ENCODE results near the gene IL10.
A peak's percentile ranks its signal among the peaks of the same experiment; 100 is the strongest.

IL10 gene

GRCh38 chr1:206808615-206809014 lies 36.3 kb upstream of the IL10 start:
- H3K9me3 ChIP-seq (ENCODE audit: control insufficient read depth, insufficient read depth, low read depth, low read length): no peaks in the 10 kb centered on the region
- no peak overlapping the region for H3K27ac ChIP-seq (ENCODE audit: extremely low read depth, low read depth, low read length)
- TF ChIP-seq ZNF837 (tag by site-specific recombination; IDR thresholded peaks at IDR 0.05) (no peak), ZNF654 (tag by site-specific recombination; IDR thresholded peaks at IDR 0.05; ENCODE audit: low read depth) (peak; percentile 27)
- H3K4me3 ChIP-seq (ENCODE audit: low read depth, low read length): no peak overlapping the region
- H3K4me1 ChIP-seq (ENCODE audit: control insufficient read depth, insufficient read depth, low read length): no peaks in the 10 kb centered on the region
- POLR2A ChIA-PET: no interaction called here
- no peaks in the 10 kb centered on the region for H3K36me3 ChIP-seq (ENCODE audit: control insufficient read depth in 2 of 2, insufficient read depth in 1 of 2, low read length in 2 of 2)
- CTCF ChIA-PET: interaction anchor here (0.5 to 2.6 kb wide), 14 partner anchors 10 to 246 kb away, joined by 3 to 56 read pairs (median 7); no protein-coding TSS in a partner anchor

GRCh38 chr1:206805357-206805756 lies 33.1 kb upstream of the IL10 start:
- POLR2A ChIA-PET: no interaction called here

GRCh38 chr1:206804156-206804737 lies 32.0 kb upstream of the IL10 start:
- POLR2A ChIA-PET: no interaction called here
- Histone ChIP-seq H3K9me3 (ENCODE audit: control insufficient read depth, insufficient read depth, low read depth, low read length) (no peaks in the 10 kb centered on the region), H3K4me3 (ENCODE audit: low read depth, low read length) (no peak overlapping the region), H3K27ac (ENCODE audit: extremely low read depth, low read depth, low read length) (no peak overlapping the region), H3K36me3 (ENCODE audit: control insufficient read depth in 2 of 2, insufficient read depth in 1 of 2, low read length in 2 of 2) (no peaks in the 10 kb centered on the region), H3K4me1 (ENCODE audit: control insufficient read depth, insufficient read depth, low read length) (no peaks in the 10 kb centered on the region)
- TF ChIP-seq ZNF514 (tag by site-specific recombination; IDR thresholded peaks at IDR 0.05) (no peak), ZNF660 (tag by site-specific recombination; IDR thresholded peaks at IDR 0.05) (no peak), ZNF488 (tag by site-specific recombination; IDR thresholded peaks at IDR 0.05) (no peak), KLF17 (tag by site-specific recombination; IDR thresholded peaks at IDR 0.05) (no peak), SALL2 (tag by site-specific recombination; IDR thresholded peaks at IDR 0.05; ENCODE audit: borderline replicate concordance) (no peak)
- CTCF ChIA-PET: interaction anchor here (0.7 to 2.7 kb wide), 4 partner anchors 9 to 108 kb away, joined by 3 to 17 read pairs (median 4); no protein-coding TSS in a partner anchor

More at GRCh38 chr1:206805357-206805756, 33.1 kb upstream of the IL10 start:
- Histone ChIP-seq H3K4me1 (ENCODE audit: control insufficient read depth, insufficient read depth, low read length) (no peaks in the 10 kb centered on the region), H3K36me3 (ENCODE audit: control insufficient read depth in 2 of 2, insufficient read depth in 1 of 2, low read length in 2 of 2) (no peaks in the 10 kb centered on the region), H3K4me3 (ENCODE audit: low read depth, low read length) (no peak overlapping the region), H3K9me3 (ENCODE audit: control insufficient read depth, insufficient read depth, low read depth, low read length) (no peaks in the 10 kb centered on the region), H3K27ac (ENCODE audit: extremely low read depth, low read depth, low read length) (no peak overlapping the region)
- TF ChIP-seq CTCF (tag by site-specific recombination; IDR thresholded peaks at IDR 0.05) (no peak), ZBTB48 (tag by site-specific recombination; IDR thresholded peaks at IDR 0.05) (no peak), ZNF423 (tag by site-specific recombination; IDR thresholded peaks at IDR 0.05) (no peak), SP2 (tag by site-specific recombination; IDR thresholded peaks at IDR 0.05) (no peak), ZNF10 (tag by site-specific recombination; IDR thresholded peaks at IDR 0.05) (no peak)
- CTCF ChIA-PET: interaction anchor here (0.6 to 2.7 kb wide), 6 partner anchors 8 to 177 kb away, joined by 3 to 17 read pairs (median 4); no protein-coding TSS in a partner anchor

- Histone ChIP-seq H3K9me3 (ENCODE audit: control insufficient read depth, insufficient read depth, low read depth, low read length) (no peaks in the 10 kb centered on the region), H3K27ac (ENCODE audit: extremely low read depth, low read depth, low read length) (no peak overlapping the region), H3K4me1 (ENCODE audit: control insufficient read depth, insufficient read depth, low read length) (no peaks in the 10 kb centered on the region), H3K4me3 (ENCODE audit: low read depth, low read length) (no peak overlapping the region), H3K36me3 (ENCODE audit: control insufficient read depth in 2 of 2, insufficient read depth in 1 of 2, low read length in 2 of 2) (no peaks in the 10 kb centered on the region)
- ChIA-PET POLR2A (no interaction called here), CTCF (interaction anchor here (0.6 to 1.7 kb wide), 6 partner anchors 15 to 247 kb away, joined by 3 to 8 read pairs (median 4); no protein-coding TSS in a partner anchor)
- TF ChIP-seq ZNF174 (tag by site-specific recombination; IDR thresholded peaks at IDR 0.05) (no peak), ZSCAN18 (tag by site-specific recombination; IDR thresholded peaks at IDR 0.05) (no peak), ZFP3 (tag by site-specific recombination; IDR thresholded peaks at IDR 0.05; ENCODE audit: low read depth) (no peak), AEBP2 (tag by site-specific recombination; IDR thresholded peaks at IDR 0.05; ENCODE audit: borderline replicate concordance) (no peak), ZNF10 (tag by site-specific recombination; IDR thresholded peaks at IDR 0.05) (no peak)
These were observed 31.0 kb upstream of the IL10 start for GRCh38 chr1:206803221-206803730.
